ENCODE results near the gene COL20A1.

COL20A1 gene

DNA sequence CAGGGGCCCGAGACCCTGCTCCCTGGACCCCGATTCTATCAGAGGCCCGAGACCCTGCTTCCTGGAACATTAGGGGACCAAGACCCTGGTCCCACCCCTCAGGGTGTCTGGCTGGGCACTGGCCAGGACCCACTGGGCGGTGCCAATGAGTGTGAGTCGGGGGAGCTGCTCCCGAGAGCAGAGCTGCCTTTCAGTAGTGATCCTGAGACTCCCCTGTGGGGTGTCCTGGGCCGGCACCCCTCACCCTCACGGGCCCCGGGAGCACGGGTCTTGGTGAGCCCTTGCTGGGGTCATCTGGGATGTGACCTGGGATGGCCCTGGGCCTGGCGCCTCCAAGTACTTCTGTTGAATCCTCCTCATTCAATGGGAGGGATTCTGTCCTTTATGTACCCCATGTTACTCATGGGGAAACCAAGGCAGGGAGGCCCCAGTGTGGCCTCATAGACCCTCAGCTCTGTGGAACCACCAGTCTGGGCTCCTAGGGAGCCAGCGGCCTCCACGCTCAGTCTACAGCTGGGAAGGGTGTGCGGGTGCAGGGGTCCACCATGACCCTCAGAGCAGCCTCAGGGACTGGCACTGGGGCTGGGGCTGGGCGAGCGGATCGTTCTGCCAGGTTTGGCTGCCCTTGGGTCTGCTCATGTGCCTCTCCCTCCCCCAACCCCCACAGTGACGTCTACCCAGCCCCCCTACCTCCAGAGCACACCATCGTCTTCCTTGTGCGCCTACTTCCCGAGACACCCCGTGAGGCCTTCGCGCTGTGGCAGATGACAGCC is 25.6 kb downstream of the COL20A1 start:
- no peak for DNase-seq (ENCODE audit: extremely low read depth in 1 of 2, low read depth in 1 of 2)

DNA sequence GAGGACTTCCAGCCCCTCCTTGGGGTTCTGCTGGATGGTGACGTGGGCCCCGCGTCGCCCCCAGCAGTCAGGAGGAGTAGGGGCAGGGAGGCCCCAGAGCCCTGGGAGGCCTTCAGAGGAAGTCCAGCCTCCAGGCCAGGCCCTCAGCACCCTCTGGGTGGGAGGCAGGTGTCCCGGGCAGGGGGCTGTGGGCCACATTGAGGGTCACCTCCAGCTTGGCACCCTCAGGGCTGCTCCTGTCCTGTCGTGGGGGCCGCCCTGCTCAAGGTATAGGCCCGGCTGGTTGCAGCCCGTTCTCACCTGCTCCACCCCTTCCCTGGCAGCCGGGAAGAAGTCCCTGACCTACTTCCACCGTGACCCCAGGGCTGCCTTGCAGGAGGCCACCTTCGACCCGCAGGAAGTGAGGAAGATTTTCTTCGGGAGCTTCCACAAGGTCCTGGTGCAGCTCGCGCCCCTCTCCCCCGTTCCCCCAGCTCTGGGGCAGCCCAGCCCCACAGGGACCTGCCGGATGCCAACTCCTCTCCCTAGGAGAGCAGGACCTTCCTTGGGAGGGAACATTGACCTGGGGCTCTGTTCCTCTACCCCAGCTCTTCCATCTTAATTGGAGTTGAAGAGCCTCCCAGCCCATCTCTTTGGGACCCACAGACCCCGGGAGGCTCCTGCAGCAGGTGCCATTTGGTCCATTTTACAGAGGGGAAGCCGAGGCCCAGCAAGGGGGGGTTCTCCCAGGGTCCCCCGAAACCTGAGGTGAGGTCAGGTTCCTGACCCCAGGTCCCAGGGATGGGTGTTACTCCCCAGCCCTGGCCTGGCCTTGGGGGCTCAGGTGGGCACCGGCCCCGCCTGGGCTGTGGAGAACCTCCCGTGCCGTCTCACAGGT is 26.4 kb downstream of the COL20A1 start:
- DNase-seq (ENCODE audit: extremely low read depth in 1 of 2, low read depth in 1 of 2) = no peak

DNA sequence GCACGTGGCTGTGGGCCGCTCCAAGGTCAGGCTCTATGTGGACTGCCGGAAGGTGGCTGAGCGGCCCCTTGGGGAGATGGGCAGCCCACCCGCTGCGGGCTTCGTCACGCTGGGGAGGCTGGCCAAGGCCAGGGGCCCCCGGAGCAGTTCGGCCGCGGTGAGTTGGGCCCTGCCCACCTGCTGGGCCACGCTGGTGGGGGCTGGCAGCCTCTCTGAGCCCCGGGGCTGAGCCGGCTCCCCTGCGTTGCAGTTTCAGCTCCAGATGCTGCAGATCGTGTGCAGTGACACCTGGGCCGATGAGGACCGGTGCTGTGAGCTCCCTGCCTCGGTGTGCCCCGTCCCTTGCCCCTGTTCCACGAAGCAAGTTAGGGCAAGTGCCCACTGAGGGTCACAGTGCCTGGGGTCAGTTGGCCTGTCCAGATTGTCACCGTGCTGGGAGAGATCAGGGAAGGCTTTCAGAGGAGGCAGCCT is 27.1 kb downstream of the COL20A1 start:
- DNase-seq (ENCODE audit: extremely low read depth in 1 of 2, low read depth in 1 of 2) = no peak

DNA sequence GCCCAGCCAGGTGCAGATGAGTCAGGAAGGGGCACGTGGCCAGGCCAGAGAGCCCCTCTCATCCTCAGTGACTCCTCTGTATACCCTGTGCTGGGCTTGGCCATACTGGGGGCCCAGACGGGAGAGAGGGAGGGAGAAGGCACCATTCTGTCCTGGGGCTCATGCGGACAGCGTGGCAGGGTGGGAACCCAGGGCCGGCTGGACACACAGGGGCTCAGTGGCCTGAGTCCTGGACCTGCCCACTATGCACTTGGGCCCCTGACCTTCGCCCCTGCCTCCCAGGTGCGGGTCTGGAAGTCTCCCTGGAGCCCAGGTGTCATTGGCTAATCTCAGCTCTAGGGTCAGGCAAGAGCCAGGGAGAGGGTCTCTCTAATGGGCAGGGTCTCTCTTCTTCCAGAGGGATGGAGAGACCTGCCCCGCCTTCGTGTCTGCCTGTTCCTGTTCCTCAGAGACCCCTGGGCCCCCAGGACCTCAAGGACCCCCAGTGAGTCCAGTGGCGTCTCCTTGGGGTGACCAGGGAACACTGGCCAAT is 27.7 kb downstream of the COL20A1 start:
- no peak for DNase-seq (ENCODE audit: extremely low read depth in 1 of 2, low read depth in 1 of 2)

DNA sequence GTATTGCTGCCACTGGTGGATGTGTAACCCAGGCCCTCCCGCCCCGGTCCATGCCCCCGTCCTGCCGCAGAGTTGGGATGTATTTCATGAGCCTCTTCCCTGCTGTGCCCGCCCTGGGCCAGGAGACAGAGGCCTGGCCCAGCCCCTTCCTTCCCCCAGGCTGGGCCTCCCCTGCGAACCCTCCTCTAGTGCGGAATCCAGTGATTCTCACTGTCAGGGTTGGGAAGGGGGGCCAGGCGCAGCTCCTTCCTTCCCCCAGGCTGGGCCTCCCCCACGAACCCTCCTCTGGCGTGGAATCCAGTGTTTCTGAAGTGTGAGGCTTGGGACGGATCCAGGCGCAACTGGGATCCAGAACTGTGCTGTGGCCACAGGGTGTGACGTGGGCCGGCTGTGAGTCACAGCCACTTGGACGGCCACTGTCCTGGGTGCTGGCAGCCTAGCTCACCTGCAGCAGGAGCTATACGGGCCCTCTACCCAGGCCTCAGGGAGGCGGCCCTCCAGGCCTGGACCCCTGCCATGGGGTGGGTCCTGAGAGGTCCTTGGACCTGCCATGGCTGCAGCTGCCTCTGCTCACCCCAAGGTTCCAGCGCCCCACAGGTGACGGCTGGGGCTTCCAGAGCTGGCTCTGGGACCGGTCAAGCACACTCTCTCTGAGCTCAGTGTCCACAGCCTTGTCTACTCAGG is 28.3 kb downstream of the COL20A1 start:
- DNase-seq (ENCODE audit: extremely low read depth in 1 of 2, low read depth in 1 of 2) = no peak

DNA sequence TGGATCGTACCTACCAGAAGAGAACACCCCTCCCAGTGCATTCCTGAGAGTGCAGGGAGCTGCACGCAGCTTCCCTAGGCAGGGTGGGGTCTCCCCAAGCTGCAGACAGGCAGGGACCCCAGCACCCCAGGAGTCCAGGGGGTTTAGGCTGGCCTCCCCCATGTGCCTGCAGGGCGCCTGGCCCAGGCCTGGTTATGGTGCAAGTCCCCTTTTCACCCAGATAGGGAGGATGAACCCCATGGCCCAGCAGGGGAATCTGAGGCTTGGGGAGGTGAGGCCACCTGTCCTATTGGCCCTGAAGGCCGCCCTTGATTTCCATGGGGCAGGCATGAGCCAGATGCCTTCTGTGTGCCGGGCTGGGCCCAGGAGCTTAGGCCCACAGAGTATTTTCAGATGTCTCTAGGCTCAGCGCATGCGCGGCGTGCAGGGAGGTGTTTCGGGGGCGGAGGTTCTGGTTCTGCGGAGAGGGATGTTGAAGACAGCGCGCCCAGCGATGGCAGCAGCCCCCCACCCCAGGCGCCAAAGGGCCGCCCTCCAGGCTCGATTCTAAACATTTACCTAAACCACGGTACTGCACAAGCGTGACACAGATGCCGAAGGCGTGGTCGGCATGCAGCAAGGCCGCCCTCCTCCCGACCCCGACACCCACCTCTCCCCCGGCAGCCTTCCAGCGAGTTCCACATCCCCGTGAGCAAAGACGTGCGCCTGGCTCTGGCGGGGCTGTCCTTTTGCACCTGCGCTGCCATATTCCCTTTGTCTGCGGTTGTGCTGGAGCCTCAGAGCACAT is 29.4 kb downstream of the COL20A1 start:
- DNase-seq (ENCODE audit: extremely low read depth in 1 of 2, low read depth in 1 of 2) = no peak

DNA sequence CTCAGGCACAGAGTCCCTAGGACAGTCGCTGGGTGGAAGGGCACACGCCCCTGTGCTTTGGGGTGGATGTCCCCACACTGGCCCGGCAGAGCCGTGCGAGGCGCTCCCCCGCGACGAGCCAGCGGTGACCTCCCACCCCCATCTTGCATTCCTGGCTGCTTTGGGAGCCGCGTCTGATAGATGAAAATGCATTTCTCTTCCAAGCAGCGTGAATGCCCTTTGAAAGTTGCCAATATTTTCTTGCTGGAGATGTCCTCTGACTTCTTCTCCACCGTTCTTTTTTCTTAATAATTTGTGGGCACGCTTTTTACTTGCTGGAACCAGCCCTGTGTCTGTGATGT is 29.9 kb downstream of the COL20A1 start:
- DNase-seq (ENCODE audit: extremely low read depth in 1 of 2, low read depth in 1 of 2) = no peak

DNA sequence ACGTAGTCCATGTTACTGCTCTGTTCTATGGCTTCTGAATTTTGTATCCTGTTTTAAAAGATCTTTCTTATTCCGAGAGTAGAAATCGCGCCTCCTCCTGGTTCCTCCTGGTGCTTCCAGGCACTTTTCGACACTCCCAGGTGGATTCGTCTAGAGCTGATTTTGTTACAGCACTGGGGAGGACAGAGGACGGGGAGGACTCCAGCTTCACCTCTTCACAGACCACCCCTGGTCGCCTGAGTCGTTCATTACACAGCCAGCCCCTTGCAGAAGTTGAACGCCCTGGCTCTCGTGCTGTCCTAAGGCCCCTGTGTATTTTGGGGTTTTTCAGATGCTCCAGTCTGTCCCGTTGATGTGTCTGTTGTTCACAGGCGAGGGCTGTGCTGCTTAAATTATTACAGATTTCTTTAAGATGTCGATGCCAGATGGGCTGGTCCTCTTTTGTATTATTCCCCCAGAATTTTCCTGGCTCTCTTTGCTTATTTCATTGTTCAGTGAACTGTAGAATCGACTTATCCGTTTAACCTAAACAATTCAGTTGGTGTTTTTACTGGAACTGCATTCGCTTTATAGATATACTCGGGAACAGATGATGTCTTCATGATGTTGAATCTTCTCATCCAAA is 30.5 kb downstream of the COL20A1 start:
- no peak for DNase-seq (ENCODE audit: extremely low read depth in 1 of 2, low read depth in 1 of 2)

DNA sequence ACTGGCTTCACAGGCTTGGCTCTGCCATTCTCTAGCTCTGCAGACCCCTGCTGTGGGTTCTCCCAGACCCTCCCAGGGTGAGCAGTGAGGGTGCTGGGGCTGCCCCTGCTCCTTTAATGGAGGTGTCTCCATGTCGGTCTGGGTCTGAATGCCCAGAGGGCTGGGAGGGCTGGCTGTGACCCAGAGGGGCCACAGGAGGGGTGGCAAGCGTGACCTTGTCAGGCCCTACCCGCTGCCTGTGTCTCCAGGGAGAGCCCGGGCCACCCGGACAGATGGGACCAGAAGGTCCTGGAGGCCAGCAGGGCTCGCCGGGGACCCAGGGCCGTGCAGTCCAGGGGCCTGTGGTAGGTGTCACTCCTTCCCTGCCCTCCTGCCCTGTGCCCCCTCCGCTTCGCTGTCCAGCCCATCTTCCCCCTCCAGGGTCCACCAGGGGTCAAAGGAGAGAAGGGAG is 32.1 kb downstream of the COL20A1 start:
- DNase-seq (ENCODE audit: extremely low read depth in 1 of 2, low read depth in 1 of 2) = no peak

DNA sequence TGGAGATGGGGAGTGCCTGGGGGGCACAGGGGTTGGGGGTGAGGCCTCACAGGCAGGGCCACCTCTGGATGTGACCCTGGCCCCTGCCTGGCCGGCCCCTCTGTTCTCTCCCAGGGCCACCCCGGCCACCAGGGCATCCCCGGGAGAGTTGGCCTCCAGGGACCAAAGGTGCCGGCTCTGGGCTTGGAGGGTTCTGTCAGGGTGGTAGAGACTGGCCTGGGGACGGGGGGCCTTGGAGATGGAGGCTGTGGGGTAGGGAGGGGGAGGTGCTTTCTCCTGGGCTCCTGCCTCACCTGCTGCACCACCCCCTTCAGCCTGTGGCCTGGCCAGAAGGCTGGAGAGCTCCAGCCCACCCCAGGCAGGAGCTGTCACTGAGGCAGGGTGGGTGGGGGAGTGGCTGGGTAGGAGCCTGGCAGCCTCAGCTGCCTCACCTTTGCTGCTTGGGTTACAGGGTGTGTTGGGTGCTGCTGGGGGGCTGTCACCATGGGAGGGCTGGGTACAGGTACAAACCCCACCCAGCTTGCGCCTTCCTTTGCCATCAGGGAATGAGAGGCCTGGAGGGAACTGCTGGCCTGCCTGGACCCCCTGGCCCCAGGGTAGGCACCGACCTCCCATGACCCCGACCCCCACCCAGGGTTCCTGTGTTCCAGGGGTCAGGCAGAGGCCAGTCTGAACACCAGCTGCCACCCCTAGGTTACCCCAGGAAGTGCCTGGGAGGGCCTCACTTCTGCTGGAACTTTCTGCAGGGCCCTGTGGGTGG is 32.7 kb downstream of the COL20A1 start:
- no peak for DNase-seq (ENCODE audit: extremely low read depth in 1 of 2, low read depth in 1 of 2)

DNA sequence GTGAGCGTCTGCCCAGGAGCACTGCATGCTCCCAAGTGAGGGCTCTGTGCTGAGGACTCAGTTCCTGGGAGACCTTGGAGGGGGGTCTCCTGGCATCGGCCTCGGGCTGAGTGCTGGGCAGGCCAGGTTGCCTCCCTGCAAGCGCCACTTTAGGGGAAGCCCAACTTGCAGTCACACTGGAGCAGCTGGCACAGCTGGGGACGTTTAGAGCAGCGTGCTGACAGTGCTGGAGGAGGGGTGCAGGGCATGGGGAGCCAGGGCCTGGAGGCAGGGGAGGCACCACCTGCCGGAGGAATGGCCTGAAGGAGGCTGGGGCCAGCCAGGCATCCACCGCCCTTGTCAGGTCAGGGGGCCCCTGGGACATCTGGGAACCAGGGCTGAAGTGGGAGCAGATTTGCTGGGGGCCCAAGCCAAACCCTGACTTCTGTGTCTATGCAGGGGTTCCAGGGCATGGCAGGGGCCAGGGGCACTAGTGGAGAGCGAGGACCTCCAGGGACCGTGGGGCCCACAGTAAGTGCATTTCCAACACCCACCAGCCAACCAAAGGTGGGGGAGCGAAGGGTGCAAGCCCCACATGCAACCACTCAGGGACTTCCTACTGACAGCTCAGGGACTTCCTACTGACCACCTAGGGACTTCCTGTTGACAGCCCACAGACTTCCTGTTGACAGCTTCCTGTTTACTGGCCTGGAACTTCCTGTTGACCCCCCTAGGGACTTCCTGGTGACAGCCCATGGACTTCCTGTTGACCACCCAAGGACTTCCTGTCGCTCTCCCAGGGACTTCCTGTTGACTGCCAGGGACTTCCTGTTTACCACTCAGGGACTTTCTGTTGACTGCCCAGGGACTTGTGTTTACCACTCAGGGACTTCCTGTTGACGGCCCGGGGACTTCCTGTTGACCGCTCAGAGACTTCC is 33.6 kb downstream of the COL20A1 start:
- no peak for DNase-seq (ENCODE audit: extremely low read depth in 1 of 2, low read depth in 1 of 2)

DNA sequence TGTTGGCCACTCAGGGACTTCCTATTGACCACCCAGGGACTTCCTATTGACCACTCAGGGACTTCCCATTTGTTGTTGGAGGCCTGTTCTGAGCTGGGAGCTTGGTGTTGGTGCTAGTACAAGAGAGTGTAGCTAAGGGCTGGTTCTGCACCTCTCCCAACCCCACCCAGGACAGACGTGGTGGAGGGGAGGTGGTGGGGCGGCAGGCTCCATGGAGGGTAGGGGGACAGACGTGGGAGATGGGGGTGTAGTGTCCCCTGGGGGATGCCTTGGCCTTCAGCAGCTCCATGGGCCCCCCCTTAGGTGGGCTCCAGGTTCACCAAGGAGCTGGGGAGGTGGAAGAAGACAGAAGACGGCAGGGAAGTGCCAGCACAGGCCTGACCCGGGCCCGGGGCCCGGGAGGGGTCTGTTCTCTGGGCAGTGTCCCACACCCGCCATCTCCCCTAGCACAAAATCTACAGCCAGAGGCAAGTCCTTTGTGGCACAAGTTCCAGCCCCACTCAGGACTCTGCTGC is 34.3 kb downstream of the COL20A1 start:
- no peak for DNase-seq (ENCODE audit: extremely low read depth in 1 of 2, low read depth in 1 of 2)

DNA sequence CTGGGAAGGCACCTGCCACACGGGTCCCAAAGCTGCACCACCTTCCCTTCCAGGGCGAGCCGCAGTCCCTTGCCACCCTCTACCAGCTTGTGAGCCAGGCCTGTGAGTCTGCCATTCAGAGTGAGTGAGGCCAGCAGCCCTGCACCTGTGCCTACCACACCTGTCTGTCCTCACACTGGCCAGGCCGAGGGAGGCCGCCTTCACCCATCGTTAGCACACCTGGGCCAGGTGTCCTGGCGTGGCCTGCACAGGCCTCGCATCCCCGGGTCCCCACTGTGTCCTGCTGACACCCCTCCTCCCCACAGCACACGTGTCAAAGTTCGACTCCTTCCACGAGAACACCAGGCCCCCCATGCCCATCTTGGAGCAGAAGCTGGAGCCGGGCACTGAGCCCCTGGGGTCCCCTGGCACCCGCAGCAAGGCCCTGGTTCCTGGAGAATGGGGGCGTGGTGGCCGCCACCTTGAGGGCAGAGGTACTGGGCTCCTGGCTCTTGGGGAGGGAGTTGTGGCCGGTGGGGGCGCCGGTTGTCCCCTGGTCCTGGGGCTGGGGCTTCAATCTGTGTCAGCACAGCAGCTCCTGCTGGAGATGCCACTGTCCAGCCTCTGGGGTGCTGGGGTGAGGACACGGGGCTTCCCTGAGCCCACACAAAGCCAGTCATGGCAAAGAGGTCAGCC is 35.2 kb downstream of the COL20A1 start:
- DNase-seq (ENCODE audit: extremely low read depth in 1 of 2, low read depth in 1 of 2) = no peak

DNA sequence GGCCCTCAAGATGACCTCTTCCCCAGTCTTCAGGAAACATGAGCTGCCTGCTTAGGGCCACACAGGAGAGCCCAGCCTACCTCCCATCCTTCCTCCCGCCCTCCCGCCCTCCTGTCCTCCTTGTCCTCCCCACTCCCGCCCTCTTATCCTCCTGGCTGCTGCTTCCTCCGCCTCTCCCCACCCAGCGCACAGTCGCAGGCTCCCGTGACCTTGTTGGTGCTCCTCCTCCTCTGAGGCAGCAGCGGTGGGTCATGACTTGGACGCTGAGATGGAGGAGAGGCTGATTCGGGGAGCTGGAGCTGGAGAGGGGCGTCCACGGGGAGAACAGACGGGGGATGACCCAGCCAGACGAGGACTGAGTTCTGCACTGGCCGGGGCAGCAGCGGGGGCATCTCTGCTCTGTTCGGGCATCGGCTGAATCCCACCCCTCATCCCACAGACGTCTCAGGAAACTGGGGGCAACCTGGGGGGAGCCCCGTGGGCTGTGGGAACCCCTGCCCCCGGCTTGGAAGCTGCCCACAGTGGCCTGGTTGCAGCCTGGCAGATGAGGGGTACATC is 35.8 kb downstream of the COL20A1 start:
- no peak for DNase-seq (ENCODE audit: extremely low read depth in 1 of 2, low read depth in 1 of 2)

DNA sequence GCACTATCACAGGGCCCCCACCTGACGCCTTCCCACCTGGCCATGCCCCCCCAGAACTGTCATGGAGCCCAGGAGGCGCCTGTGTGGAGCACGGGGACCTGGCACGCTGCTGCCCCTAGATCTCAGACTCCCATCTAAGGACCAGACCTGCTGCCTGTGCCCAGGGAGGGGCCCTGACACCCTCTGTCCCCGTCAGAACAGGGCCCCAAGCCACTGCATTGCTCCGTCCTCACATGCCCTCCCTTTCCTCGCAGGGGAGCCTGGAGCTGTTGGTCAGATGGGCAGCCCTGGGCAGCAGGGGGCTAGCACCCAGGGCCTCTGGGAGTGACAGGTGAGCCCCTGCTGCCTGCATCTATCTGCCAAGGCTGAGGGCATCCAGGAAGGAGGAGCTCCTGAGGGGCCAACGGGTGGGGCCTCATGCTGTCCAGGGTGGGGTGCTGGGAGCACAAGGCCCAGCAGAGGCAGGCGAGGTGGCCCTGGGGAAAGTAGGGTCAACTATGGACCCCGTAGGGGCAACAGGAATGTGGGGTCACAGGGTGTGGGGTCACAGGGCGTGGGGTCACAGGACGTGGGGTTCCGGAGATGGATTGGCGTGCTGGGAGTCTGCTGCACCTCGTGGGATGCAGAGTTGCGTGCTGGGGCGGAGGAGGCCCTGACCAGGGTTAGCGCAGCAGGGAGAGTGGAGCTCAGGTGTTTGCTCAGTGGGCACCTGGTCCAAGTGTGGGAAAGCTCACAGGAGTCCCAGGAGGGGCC is 36.5 kb downstream of the COL20A1 start:
- DNase-seq (ENCODE audit: extremely low read depth in 1 of 2, low read depth in 1 of 2) = no peak

DNA sequence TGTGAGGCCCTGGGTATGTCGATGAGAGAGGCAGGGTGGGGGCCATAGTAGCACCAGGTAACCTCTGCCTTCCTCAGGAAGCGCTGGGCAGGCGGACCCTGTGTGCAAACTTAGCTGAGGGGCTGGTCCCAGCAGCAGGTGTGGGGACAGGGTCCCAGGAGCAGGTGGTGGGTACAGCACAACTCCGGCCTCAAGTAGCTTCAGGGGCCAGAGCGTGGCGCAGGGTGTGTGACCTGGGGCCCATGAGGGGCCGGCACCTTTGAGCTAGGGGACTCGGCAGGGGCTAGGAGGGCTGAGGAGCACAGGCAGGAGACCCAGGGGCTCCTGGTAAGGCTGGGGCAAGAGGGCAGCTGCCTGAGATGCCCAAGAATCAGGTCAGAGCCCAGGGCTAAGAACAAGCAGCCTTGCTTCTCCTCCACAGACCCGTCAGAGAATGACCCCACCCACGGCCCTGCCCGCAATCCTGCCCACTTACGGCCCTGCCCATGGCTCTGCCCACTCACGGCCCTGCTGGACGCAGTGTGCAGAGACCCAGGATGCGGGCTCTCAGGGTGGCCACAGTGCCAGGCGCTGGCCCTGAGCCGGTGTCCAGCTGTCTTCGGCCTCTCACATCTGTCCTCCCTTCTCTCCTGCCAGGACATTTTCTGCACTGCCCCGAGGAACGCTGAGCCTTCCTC is 37.2 kb downstream of the COL20A1 start:
- DNase-seq (ENCODE audit: extremely low read depth in 1 of 2, low read depth in 1 of 2) = no peak
